BJ (cell line): ENCODE measurements around the gene CASK. TPM values are rescaled to one million over a fixed set of nuclear protein-coding genes. Genes with fewer than 3 reads are reported as not detected.

Experiments
- CTCF ChIA-PET: fragments of 350-600 bp; formaldehyde crosslinking; extraction: SDS; loops from one replicate; lab custom pipeline; 2021; ENCODE audit warnings: antibody characterized with exemption, inconsistent platforms; lab: Yijun Ruan, JAX
- POLR2A ChIA-PET: fragments of 300-600 bp; sonication (Branson Sonifier 250); formaldehyde crosslinking; extraction: SDS; loops from one replicate; lab custom pipeline; 2021; ENCODE audit warnings: antibody characterized with exemption; lab: Charles Lee
- DNase-seq: peaks from one replicate; pipeline ENCODE4 v3.0.0-alpha.2; 2011; ENCODE audit warnings: low read depth
- H3K27me3 ChIP-seq: 2 replicates; pipeline ENCODE4 v1.6.0; 2011; ENCODE audit warnings: low read length; ENCODE audit not compliant: control insufficient read depth, insufficient read depth
- H3K36me3 ChIP-seq: 2 replicates; pipeline ENCODE4 v1.5.1; 2011; ENCODE audit warnings: low read length; ENCODE audit not compliant: control insufficient read depth, insufficient read depth
- H3K4me3 ChIP-seq: 2 replicates; pipeline ENCODE4 v1.5.1; 2011; ENCODE audit warnings: low read depth, mild to moderate bottlenecking, control low read depth, low read length
- polyA plus RNA-seq: library from polyadenylated mRNA; depleted of rRNA; stranded (reverse); fragments of >200 nt; gene quantifications from 2 replicates; pipeline ENCODE4 v1.2.3, GENCODE V29; 2011
- TF ChIP-seq, protein P1 (sequence below): IDR thresholded peaks from 2 replicates; pipeline ENCODE4 v1.5.1; 2011; ENCODE audit warnings: low read depth, mild to moderate bottlenecking, control low read depth, inconsistent platforms, low read length, moderate library complexity; ENCODE audit not compliant: insufficient read depth

Gene CASK
- polyA plus RNA-seq, 1 experiment, result 12.3 TPM

GRCh38 chrX:41543668-41544067 is 379.7 kb downstream of the CASK start:
- POLR2A ChIA-PET, result no interaction called here
- H3K27me3 ChIP-seq, result no peaks in the 10 kb centered on the region
- H3K4me3 ChIP-seq, result no peak overlapping the region
- CTCF ChIA-PET, result interaction anchor here (0.7 kb wide), 1 partner anchor 11 kb away, joined by 3 read pairs; no protein-coding TSS in a partner anchor
- TF ChIP-seq, protein P1, sequence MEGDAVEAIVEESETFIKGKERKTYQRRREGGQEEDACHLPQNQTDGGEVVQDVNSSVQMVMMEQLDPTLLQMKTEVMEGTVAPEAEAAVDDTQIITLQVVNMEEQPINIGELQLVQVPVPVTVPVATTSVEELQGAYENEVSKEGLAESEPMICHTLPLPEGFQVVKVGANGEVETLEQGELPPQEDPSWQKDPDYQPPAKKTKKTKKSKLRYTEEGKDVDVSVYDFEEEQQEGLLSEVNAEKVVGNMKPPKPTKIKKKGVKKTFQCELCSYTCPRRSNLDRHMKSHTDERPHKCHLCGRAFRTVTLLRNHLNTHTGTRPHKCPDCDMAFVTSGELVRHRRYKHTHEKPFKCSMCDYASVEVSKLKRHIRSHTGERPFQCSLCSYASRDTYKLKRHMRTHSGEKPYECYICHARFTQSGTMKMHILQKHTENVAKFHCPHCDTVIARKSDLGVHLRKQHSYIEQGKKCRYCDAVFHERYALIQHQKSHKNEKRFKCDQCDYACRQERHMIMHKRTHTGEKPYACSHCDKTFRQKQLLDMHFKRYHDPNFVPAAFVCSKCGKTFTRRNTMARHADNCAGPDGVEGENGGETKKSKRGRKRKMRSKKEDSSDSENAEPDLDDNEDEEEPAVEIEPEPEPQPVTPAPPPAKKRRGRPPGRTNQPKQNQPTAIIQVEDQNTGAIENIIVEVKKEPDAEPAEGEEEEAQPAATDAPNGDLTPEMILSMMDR, result no peak
- no peaks in the 10 kb centered on the region for H3K36me3 ChIP-seq
- DNase-seq, result no peak

GRCh38 chrX:41543025-41543424 is 380.3 kb downstream of the CASK start:
- DNase-seq, result no peak
- ChIA-PET POLR2A (no interaction called here), CTCF (interaction anchor here (0.7 kb wide), 1 partner anchor 12 kb away, joined by 3 read pairs; no protein-coding TSS in a partner anchor)
- Histone ChIP-seq H3K4me3 (no peak overlapping the region), H3K36me3 (no peaks in the 10 kb centered on the region), H3K27me3 (no peaks in the 10 kb centered on the region)
- TF ChIP-seq, protein P1, result no peak

DNA sequence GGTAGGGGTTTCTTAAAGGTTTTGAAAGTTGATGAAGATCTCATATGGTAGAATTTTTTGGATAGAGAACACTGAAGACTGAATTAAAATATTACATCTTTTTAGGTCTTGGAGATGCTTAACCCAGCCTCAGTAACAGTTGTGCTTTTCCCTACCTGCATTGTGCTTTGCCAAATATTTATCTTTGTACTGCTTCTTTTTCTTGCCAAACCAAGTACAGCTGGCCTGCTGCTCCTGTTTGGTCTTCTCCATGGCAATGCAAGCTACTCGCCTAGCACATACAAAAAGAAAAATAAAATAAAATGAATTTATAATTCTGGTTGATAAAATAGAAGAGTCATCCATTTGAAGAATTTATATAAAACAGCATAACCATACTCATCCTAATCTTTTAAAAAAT is 380.8 kb downstream of the CASK start:
- Histone ChIP-seq H3K4me3 (no peak overlapping the region), H3K27me3 (no peaks in the 10 kb centered on the region), H3K36me3 (no peaks in the 10 kb centered on the region)
- ChIA-PET POLR2A (no interaction called here), CTCF (no interaction called here)
- TF ChIP-seq, protein P1, result no peak
- no peak for DNase-seq

- ChIA-PET CTCF (no interaction called here), POLR2A (interaction anchor here (0.5 kb wide), 1 partner anchor 931 kb away, joined by 9 read pairs; no protein-coding TSS in a partner anchor)
- no peak for DNase-seq
- Histone ChIP-seq H3K4me3 (no peak overlapping the region), H3K27me3 (no peaks in the 10 kb centered on the region), H3K36me3 (no peaks in the 10 kb centered on the region)
- TF ChIP-seq, protein P1, result no peak
Measured at GRCh38 chrX:41542135-41542534, 381.2 kb downstream of the CASK start.

DNA sequence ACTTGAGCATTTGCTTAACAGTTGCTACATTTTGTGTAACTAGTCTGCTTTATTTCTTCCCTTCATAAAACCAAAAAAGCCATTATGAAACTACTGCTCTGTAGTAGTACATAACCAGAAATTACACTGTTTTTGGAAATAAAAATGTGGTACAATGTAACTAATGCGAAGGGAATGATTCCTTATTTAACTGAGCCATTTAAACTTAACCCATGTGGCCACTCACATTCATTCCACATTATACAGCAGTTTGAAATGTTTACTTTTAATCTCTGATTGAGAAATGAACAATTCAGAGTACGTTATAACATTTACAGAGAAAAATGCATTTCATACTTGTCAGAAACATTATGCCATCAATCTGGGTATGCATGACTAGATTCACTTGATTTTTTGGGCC is 382.0 kb downstream of the CASK start:
- Histone ChIP-seq H3K27me3 (no peaks in the 10 kb centered on the region), H3K4me3 (no peak overlapping the region), H3K36me3 (no peaks in the 10 kb centered on the region)
- ChIA-PET CTCF (no interaction called here), POLR2A (no interaction called here)
- no peak for DNase-seq
- TF ChIP-seq, protein P1, result no peak
